Activated T-helper 17 cell treated with anti-CD3 and anti-CD28 coated beads, Interleukin-2, amount 50 U/mL, for 72 hours (primary cell): ENCODE data around the gene LUZP2. TPM values are rescaled to one million over a fixed set of nuclear protein-coding genes. Genes with fewer than 3 reads are reported as not detected.

Experiments
- ATAC-seq: fragments of 150-1000 bp; cut with Tn5 transposase; replicated peaks from 2 replicates; pipeline ENCODE4 v1.10.0; 2021; ENCODE audit warnings: mild to moderate bottlenecking, moderate library complexity
- H3K27ac Mint-ChIP-seq: one replicate; pipeline ENCODE4 v1.8.0; 2022; ENCODE audit warnings: mixed read lengths
- H3K27me3 Mint-ChIP-seq: one replicate; pipeline ENCODE4 v1.8.0; 2022; ENCODE audit warnings: mixed read lengths
- H3K36me3 Mint-ChIP-seq: one replicate; pipeline ENCODE4 v1.8.0; 2022; ENCODE audit warnings: low read depth, mild to moderate bottlenecking, mixed read lengths
- H3K4me1 Mint-ChIP-seq: one replicate; pipeline ENCODE4 v1.8.0; 2022; ENCODE audit warnings: mixed read lengths
- H3K4me3 Mint-ChIP-seq: one replicate; pipeline ENCODE4 v1.8.0; 2022; ENCODE audit warnings: mild to moderate bottlenecking, mixed read lengths
- H3K9me3 Mint-ChIP-seq: one replicate; pipeline ENCODE4 v1.8.0; 2022; ENCODE audit warnings: mixed read lengths
- total RNA-seq, 2 donors: library from RNA; stranded (reverse); gene quantifications; one replicate each; pipeline ENCODE4 v1.2.3, GENCODE V29; 2022

LUZP2 gene
- total RNA-seq, 2 donors from 2014 or later, result not detected

DNA sequence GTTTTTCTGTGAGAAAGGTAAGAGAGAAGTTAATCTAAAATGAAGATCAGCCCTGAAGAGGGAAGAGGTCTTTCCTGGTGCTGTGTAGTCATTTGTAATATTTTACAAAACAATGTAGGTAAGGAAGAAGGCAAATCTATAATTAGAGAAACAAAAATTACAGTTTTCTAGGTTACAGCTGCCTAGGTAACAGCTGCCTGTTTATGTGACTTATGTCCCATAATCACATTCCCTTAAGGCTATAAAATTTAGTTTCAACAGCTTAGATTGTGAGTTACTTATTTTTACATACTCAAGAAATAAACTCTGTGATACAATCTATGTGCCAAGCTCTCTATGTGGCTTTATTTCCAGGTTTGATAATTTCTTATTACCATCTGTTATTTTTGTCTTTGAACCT, 19.8 kb downstream of the LUZP2 start:
- H3K27ac Mint-ChIP-seq, result no peak overlapping the region
- H3K9me3 Mint-ChIP-seq, result peaks cover 15% of the 10 kb centered on the region
- H3K36me3 Mint-ChIP-seq, result no peaks in the 10 kb centered on the region
- H3K4me3 Mint-ChIP-seq, result no peak overlapping the region
- no peaks in the 10 kb centered on the region for H3K4me1 Mint-ChIP-seq
- ATAC-seq, result no peak
- H3K27me3 Mint-ChIP-seq, result no peaks in the 10 kb centered on the region

DNA sequence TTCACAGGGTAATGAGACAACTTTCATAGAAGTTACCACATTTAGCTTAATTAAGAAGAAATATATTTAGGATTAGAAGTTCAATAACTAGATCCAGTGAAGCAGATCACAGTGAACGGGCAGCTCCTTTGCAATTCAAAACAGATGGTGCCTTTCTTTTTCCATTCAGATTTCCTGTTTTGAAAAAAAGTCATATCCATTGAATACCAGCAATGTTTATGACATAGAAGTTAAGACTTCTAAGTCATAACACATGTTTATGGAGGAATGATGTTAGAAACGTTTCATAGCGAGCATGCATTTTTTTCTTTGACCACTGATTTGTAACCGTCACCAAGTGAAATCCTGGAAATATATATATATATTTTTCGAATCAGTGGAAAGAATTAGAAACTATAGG, 24.7 kb downstream of the LUZP2 start:
- H3K4me3 Mint-ChIP-seq, result no peak overlapping the region

GRCh38 chr11:24524156-24524555, 27.3 kb downstream of the LUZP2 start:
- no peak for ATAC-seq
- Mint-ChIP-seq H3K36me3 (no peaks in the 10 kb centered on the region), H3K4me3 (no peak overlapping the region), H3K27me3 (no peaks in the 10 kb centered on the region), H3K9me3 (peaks cover 3% of the 10 kb centered on the region), H3K27ac (no peak overlapping the region), H3K4me1 (no peaks in the 10 kb centered on the region)

More for the DNA sequence above, 24.7 kb downstream of the LUZP2 start:
- peaks cover 1% of the 10 kb centered on the region for H3K9me3 Mint-ChIP-seq
- H3K36me3 Mint-ChIP-seq, result no peaks in the 10 kb centered on the region
- no peaks in the 10 kb centered on the region for H3K4me1 Mint-ChIP-seq
- no peak overlapping the region for H3K27ac Mint-ChIP-seq
- no peak for ATAC-seq
- no peaks in the 10 kb centered on the region for H3K27me3 Mint-ChIP-seq

GRCh38 chr11:24531528-24531927, 34.7 kb downstream of the LUZP2 start:
- Mint-ChIP-seq H3K27ac (no peak overlapping the region), H3K4me1 (no peaks in the 10 kb centered on the region), H3K36me3 (no peaks in the 10 kb centered on the region), H3K9me3 (peaks cover 13% of the 10 kb centered on the region), H3K4me3 (no peak overlapping the region), H3K27me3 (no peaks in the 10 kb centered on the region)
- ATAC-seq, result no peak

GRCh38 chr11:24543771-24544170, 46.9 kb downstream of the LUZP2 start:
- Mint-ChIP-seq H3K4me3 (no peak overlapping the region), H3K36me3 (no peaks in the 10 kb centered on the region), H3K27ac (no peak overlapping the region), H3K4me1 (no peaks in the 10 kb centered on the region), H3K27me3 (no peaks in the 10 kb centered on the region), H3K9me3 (peaks cover 17% of the 10 kb centered on the region)
- ATAC-seq, result no peak

- H3K27ac Mint-ChIP-seq, result no peak overlapping the region
- no peak overlapping the region for H3K4me3 Mint-ChIP-seq
- H3K9me3 Mint-ChIP-seq, result peaks cover 7% of the 10 kb centered on the region
- H3K27me3 Mint-ChIP-seq, result no peaks in the 10 kb centered on the region
- no peak for ATAC-seq
- no peaks in the 10 kb centered on the region for H3K4me1 Mint-ChIP-seq
- no peaks in the 10 kb centered on the region for H3K36me3 Mint-ChIP-seq
These were observed 59.8 kb downstream of the LUZP2 start for GRCh38 chr11:24556693-24557092.

- peaks cover 7% of the 10 kb centered on the region for H3K9me3 Mint-ChIP-seq
- no peak overlapping the region for H3K4me3 Mint-ChIP-seq
- H3K4me1 Mint-ChIP-seq, result no peaks in the 10 kb centered on the region
- no peak for ATAC-seq
- no peaks in the 10 kb centered on the region for H3K27me3 Mint-ChIP-seq
- no peaks in the 10 kb centered on the region for H3K36me3 Mint-ChIP-seq
- H3K27ac Mint-ChIP-seq, result no peak overlapping the region
These were observed 62.5 kb downstream of the LUZP2 start for GRCh38 chr11:24559315-24559714.

GRCh38 chr11:24560324-24560723, 63.5 kb downstream of the LUZP2 start:
- Mint-ChIP-seq H3K4me3 (no peak overlapping the region), H3K9me3 (peaks cover 7% of the 10 kb centered on the region), H3K27ac (no peak overlapping the region), H3K4me1 (no peaks in the 10 kb centered on the region), H3K27me3 (no peaks in the 10 kb centered on the region), H3K36me3 (no peaks in the 10 kb centered on the region)
- ATAC-seq, result no peak

DNA sequence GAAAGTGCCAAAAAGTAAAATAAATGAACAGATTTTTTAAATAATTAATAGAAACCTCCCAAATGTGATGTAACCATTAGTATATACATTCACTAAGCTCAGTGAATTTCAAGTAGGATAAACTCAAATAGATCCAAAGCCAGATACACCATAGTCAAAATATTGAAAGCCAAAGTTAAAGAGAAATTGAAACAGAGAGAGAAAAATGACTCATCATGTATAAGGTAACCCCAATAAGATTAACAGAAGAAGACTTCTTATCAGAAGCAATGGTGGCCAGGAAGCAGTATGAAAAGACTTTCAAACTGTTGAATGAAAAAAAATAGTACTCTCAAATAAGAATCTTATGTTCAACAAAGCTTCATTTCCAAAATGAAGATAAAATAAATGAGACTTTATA, 70.5 kb downstream of the LUZP2 start:
- Mint-ChIP-seq H3K27ac (no peak overlapping the region), H3K4me3 (no peak overlapping the region), H3K4me1 (no peaks in the 10 kb centered on the region), H3K27me3 (no peaks in the 10 kb centered on the region), H3K9me3 (peaks cover 6% of the 10 kb centered on the region), H3K36me3 (no peaks in the 10 kb centered on the region)
- no peak for ATAC-seq

DNA sequence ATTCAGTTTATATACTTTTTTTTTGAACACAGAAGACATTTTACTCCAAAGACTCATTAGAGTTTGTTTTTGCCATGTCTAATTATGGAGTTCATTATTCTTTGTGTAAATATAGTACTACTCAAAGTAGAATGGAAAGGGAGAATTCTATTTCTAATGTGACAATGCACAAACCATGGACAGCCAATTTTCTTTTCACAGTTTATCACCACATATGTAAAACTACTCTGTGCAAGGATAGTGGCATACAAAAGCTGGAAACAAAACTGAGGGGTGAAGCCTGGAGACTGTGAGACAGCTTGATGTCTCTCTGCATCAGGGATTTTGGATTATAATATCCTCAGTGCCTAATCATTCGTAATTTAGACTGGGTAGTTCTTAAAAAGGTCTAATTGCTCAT, 75.5 kb downstream of the LUZP2 start:
- Mint-ChIP-seq H3K4me1 (no peaks in the 10 kb centered on the region), H3K27ac (no peak overlapping the region), H3K27me3 (no peaks in the 10 kb centered on the region), H3K9me3 (peaks cover 16% of the 10 kb centered on the region), H3K36me3 (no peaks in the 10 kb centered on the region), H3K4me3 (no peak overlapping the region)
- ATAC-seq, result no peak

DNA sequence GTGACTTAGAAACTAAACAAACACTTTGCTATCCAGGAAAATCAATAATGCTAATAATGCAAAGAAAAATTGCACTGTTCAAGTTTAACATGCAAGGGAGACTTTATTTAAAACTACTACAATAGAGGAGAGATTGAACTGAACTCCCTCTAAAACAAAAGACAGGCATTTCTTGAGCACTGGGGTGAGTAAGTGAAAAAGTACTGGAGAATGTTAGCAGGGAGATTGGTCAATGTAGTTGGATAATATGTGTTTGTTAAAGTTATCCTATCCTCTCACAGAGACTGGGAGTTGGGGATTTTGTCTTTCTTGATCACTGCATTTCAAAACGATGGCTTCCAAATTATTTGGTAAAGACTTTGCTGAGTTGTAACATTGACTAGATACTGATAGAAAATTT, 77.6 kb downstream of the LUZP2 start:
- Mint-ChIP-seq H3K27ac (no peak overlapping the region), H3K4me3 (no peak overlapping the region), H3K27me3 (no peaks in the 10 kb centered on the region), H3K4me1 (no peaks in the 10 kb centered on the region), H3K9me3 (peaks cover 16% of the 10 kb centered on the region), H3K36me3 (no peaks in the 10 kb centered on the region)
- no peak for ATAC-seq

DNA sequence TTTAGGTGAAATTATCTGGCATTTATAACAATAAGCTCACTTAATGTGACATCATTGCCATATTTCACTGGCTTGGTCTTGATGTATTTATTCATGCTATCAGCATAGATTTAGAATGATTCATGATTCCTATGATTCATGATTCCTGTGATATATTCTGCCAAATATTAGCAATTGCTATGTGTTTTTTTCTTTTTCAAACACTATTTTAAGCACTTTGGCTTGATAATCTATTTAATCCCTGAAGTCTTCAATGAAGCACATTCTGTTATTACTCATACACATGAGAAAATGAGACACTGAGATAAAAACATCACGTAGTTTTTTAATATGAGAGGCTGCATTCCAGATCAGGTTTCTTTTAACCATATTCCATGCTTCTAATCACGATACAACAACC, 78.5 kb downstream of the LUZP2 start:
- no peaks in the 10 kb centered on the region for H3K36me3 Mint-ChIP-seq
- no peak overlapping the region for H3K4me3 Mint-ChIP-seq
- peaks cover 12% of the 10 kb centered on the region for H3K9me3 Mint-ChIP-seq
- ATAC-seq, result no peak
- no peaks in the 10 kb centered on the region for H3K27me3 Mint-ChIP-seq
- no peak overlapping the region for H3K27ac Mint-ChIP-seq
- H3K4me1 Mint-ChIP-seq, result no peaks in the 10 kb centered on the region

DNA sequence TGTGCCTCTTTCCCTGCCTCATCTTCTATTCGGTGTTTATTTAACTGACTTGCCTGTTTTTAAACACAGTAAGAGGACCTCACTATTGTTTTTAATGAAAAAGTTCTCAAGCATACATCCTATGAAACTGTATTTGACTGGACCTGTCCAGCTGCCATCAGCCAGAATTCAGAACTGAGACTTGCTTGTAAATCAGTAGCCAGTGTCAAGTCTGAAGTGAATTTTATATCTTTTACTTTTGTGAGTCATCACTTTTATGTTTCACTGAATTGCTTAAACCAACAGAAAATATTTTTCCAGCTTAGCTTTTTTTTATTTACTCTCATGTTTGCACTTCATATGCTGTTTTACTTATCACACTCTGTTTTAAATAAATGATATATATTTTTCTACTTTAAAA, 88.3 kb downstream of the LUZP2 start:
- ATAC-seq, result no peak
- no peaks in the 10 kb centered on the region for H3K4me1 Mint-ChIP-seq
- H3K27ac Mint-ChIP-seq, result no peak overlapping the region
- no peaks in the 10 kb centered on the region for H3K27me3 Mint-ChIP-seq
- H3K4me3 Mint-ChIP-seq, result no peak overlapping the region
- H3K36me3 Mint-ChIP-seq, result no peaks in the 10 kb centered on the region
- H3K9me3 Mint-ChIP-seq, result peaks cover 18% of the 10 kb centered on the region

DNA sequence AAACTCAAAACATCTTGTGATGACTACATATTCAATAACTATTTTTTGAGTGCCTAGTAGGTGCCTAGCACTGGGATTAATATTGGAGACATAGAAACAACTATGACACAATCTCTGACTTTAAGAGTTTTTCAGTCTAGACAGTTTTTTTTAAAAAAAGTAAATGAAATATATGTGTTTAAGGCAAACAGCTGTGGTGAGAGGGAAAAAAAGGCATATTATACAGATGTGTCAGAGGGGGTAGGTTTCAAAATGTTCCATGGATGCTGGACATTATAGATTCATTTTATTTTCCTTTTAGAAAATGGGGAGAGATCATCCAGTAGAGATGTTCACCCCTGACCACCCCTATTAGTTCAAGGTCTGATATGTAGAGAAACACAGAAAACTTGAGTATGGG, 90.8 kb downstream of the LUZP2 start:
- H3K4me1 Mint-ChIP-seq, result no peaks in the 10 kb centered on the region
- ATAC-seq, result no peak
- no peak overlapping the region for H3K4me3 Mint-ChIP-seq
- H3K9me3 Mint-ChIP-seq, result peaks cover 16% of the 10 kb centered on the region
- no peaks in the 10 kb centered on the region for H3K27me3 Mint-ChIP-seq
- no peak overlapping the region for H3K27ac Mint-ChIP-seq
- no peaks in the 10 kb centered on the region for H3K36me3 Mint-ChIP-seq

GRCh38 chr11:24588081-24588480, 91.2 kb downstream of the LUZP2 start:
- ATAC-seq, result no peak
- Mint-ChIP-seq H3K27me3 (no peaks in the 10 kb centered on the region), H3K36me3 (no peaks in the 10 kb centered on the region), H3K4me3 (no peak overlapping the region), H3K9me3 (peaks cover 15% of the 10 kb centered on the region), H3K27ac (no peak overlapping the region), H3K4me1 (no peaks in the 10 kb centered on the region)

GRCh38 chr11:24589064-24589463, 92.2 kb downstream of the LUZP2 start:
- Mint-ChIP-seq H3K4me3 (no peak overlapping the region), H3K27me3 (no peaks in the 10 kb centered on the region), H3K36me3 (no peaks in the 10 kb centered on the region), H3K27ac (no peak overlapping the region), H3K4me1 (no peaks in the 10 kb centered on the region), H3K9me3 (peaks cover 11% of the 10 kb centered on the region)
- no peak for ATAC-seq
